ENCODE results near the gene GPR150. TPM values are rescaled to one million over a fixed set of nuclear protein-coding genes. Genes with fewer than 3 reads are reported as not detected.

GPR150 gene
- not detected for polyA plus RNA-seq (2013, experiment 1 of 4)
- polyA plus RNA-seq (2013, experiment 2 of 4) = not detected
- not detected for polyA plus RNA-seq (2013, experiment 3 of 4)
- polyA plus RNA-seq (2013, experiment 4 of 4) = not detected

GRCh38 chr5:95620030-95620869 is at the start of gene GPR150:
TSS of gene GPR150 (plus strand) at chr5:95620087. CDS start at chr5:95620276, 189 bp downstream.
- WGBS, 2 experiments = 1 to 2% methylated on average over 85 of the region's 85 CpGs

GRCh38 chr5:95572016-95572415 is 47.9 kb upstream of the GPR150 start:
- Histone ChIP-seq H3K27ac (ENCODE audit: insufficient read depth, low read depth, low read length, poor library complexity, severe bottlenecking) (no peak overlapping the region), H3K36me3 (ENCODE audit: control insufficient read depth, insufficient read depth, low read length) (peaks cover 4% of the 10 kb centered on the region)
- WGBS, 2 experiments = 86% methylated on average over 2 of the region's 2 CpGs; no CpG with 5 or more reads in 1 of the 2 experiments

More at GRCh38 chr5:95620030-95620869, at the start of gene GPR150:
- Histone ChIP-seq H3K27me3 (ENCODE audit: control insufficient read depth, insufficient read depth, low read length, poor library complexity, severe bottlenecking) (peaks cover 71% of the 10 kb centered on the region), H3K9me3 (ENCODE audit: control insufficient read depth, low read length) (no peaks in the 10 kb centered on the region), H3K4me3 (ENCODE audit: insufficient read depth, low read depth, low read length) (peak within 1 kb of the TSS; percentile 46), H3K36me3 (ENCODE audit: control insufficient read depth, insufficient read depth, low read length) (no peaks in the 10 kb centered on the region), H3K27ac (ENCODE audit: insufficient read depth, low read depth, low read length, poor library complexity, severe bottlenecking) (no peak within 1 kb of the TSS), H3K4me1 (ENCODE audit: control insufficient read depth, insufficient read depth, low read length) (no peaks in the 10 kb centered on the region)

GRCh38 chr5:95581576-95581975 is 38.3 kb upstream of the GPR150 start:
- Histone ChIP-seq H3K36me3 (ENCODE audit: control insufficient read depth, insufficient read depth, low read length) (no peaks in the 10 kb centered on the region), H3K27ac (ENCODE audit: insufficient read depth, low read depth, low read length, poor library complexity, severe bottlenecking) (no peak overlapping the region), H3K4me3 (ENCODE audit: insufficient read depth, low read depth, low read length) (no peak overlapping the region), H3K27me3 (ENCODE audit: control insufficient read depth, insufficient read depth, low read length, poor library complexity, severe bottlenecking) (no peaks in the 10 kb centered on the region), H3K9me3 (ENCODE audit: control insufficient read depth, low read length) (no peaks in the 10 kb centered on the region), H3K4me1 (ENCODE audit: control insufficient read depth, insufficient read depth, low read length) (no peaks in the 10 kb centered on the region)
- 92% methylated on average over 2 of the region's 2 CpGs; no CpG with 5 or more reads in 1 of the 2 experiments for WGBS, 2 experiments

More at GRCh38 chr5:95572016-95572415, 47.9 kb upstream of the GPR150 start:
- Histone ChIP-seq H3K9me3 (ENCODE audit: control insufficient read depth, low read length) (no peaks in the 10 kb centered on the region), H3K27me3 (ENCODE audit: control insufficient read depth, insufficient read depth, low read length, poor library complexity, severe bottlenecking) (no peaks in the 10 kb centered on the region), H3K4me1 (ENCODE audit: control insufficient read depth, insufficient read depth, low read length) (no peaks in the 10 kb centered on the region), H3K4me3 (ENCODE audit: insufficient read depth, low read depth, low read length) (no peak overlapping the region)

- H3K27ac ChIP-seq (ENCODE audit: insufficient read depth, low read depth, low read length, poor library complexity, severe bottlenecking) = no peak overlapping the region
- no peaks in the 10 kb centered on the region for H3K4me1 ChIP-seq (ENCODE audit: control insufficient read depth, insufficient read depth, low read length)
- H3K27me3 ChIP-seq (ENCODE audit: control insufficient read depth, insufficient read depth, low read length, poor library complexity, severe bottlenecking) = no peaks in the 10 kb centered on the region
- H3K9me3 ChIP-seq (ENCODE audit: control insufficient read depth, low read length) = no peaks in the 10 kb centered on the region
- no peak overlapping the region for H3K4me3 ChIP-seq (ENCODE audit: insufficient read depth, low read depth, low read length)
- no peaks in the 10 kb centered on the region for H3K36me3 ChIP-seq (ENCODE audit: control insufficient read depth, insufficient read depth, low read length)
- 96 to 100% methylated on average over 1 of the region's 1 CpG for WGBS, 2 experiments
Observed at GRCh38 chr5:95583992-95584391, 35.9 kb upstream of the GPR150 start.

DNA sequence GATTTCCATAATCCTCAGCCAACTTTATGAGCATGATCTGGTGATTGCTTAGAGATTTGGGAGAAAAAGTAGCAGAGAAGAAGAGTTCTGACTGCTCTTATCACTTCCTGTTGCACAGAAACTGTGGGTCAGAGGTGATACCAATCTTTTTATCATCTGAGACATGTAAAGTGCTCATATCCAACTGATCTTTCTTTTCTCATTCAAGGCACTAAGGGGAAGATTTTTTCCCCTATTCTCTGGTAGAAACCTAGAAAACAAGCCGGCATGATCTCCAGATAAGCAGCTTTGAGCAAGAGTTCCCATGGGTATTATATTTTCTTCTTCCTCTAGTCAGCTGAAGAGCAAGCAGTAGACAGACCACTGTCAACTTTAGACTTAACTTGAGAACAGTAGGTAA is 29.0 kb upstream of the GPR150 start:
- no peaks in the 10 kb centered on the region for H3K9me3 ChIP-seq (ENCODE audit: control insufficient read depth, low read length)
- WGBS, 2 experiments = 100% methylated on average over 1 of the region's 1 CpG

GRCh38 chr5:95591490-95591901 is 28.4 kb upstream of the GPR150 start:
- H3K4me3 ChIP-seq (ENCODE audit: insufficient read depth, low read depth, low read length) = no peak overlapping the region
- H3K27ac ChIP-seq (ENCODE audit: insufficient read depth, low read depth, low read length, poor library complexity, severe bottlenecking) = no peak overlapping the region
- peaks cover 3% of the 10 kb centered on the region for H3K4me1 ChIP-seq (ENCODE audit: control insufficient read depth, insufficient read depth, low read length)
- H3K9me3 ChIP-seq (ENCODE audit: control insufficient read depth, low read length) = no peaks in the 10 kb centered on the region
- H3K36me3 ChIP-seq (ENCODE audit: control insufficient read depth, insufficient read depth, low read length) = no peaks in the 10 kb centered on the region
- WGBS, 2 experiments = 97 to 98% methylated on average over 4 to 5 of the region's 5 CpGs
- no peaks in the 10 kb centered on the region for H3K27me3 ChIP-seq (ENCODE audit: control insufficient read depth, insufficient read depth, low read length, poor library complexity, severe bottlenecking)

More for the DNA sequence above, 29.0 kb upstream of the GPR150 start:
- Histone ChIP-seq H3K4me3 (ENCODE audit: insufficient read depth, low read depth, low read length) (no peak overlapping the region), H3K4me1 (ENCODE audit: control insufficient read depth, insufficient read depth, low read length) (peaks cover 3% of the 10 kb centered on the region), H3K36me3 (ENCODE audit: control insufficient read depth, insufficient read depth, low read length) (no peaks in the 10 kb centered on the region), H3K27ac (ENCODE audit: insufficient read depth, low read depth, low read length, poor library complexity, severe bottlenecking) (no peak overlapping the region), H3K27me3 (ENCODE audit: control insufficient read depth, insufficient read depth, low read length, poor library complexity, severe bottlenecking) (no peaks in the 10 kb centered on the region)

DNA sequence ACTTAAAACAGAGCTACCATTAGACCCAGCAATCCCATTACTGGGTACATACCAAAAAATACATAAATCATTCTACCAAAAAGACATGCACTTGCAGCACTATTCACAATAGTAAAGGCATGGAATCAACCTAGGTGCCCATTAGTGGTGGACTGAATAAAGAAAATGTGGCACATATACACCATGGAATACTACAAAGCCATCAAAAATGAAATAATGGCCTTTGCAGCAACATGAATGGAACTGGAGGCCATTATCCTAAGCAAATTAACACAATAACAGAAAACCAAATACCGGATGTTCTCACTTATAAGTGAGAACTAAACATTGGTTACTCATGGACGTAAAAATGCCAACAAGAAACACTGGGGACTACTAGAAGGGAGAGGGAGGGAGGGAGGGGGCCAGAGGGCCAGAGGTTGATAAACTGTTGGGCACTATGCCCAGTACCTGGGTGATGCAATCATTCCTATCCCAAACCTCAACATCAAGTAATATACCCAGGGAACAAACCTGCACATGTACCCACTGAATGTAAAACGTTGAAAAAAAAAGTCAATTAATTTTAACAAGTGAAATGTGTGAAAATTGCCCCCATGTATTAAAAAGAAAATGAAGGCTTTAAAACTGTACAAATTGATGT is 24.5 kb upstream of the GPR150 start:
- 88 to 97% methylated on average over 2 to 3 of the region's 3 CpGs for WGBS, 2 experiments
- H3K4me1 ChIP-seq (ENCODE audit: control insufficient read depth, insufficient read depth, low read length) = no peaks in the 10 kb centered on the region

GRCh38 chr5:95599252-95599651 is 20.6 kb upstream of the GPR150 start:
- 81 to 89% methylated on average over 1 of the region's 1 CpG for WGBS, 2 experiments
- H3K27ac ChIP-seq (ENCODE audit: insufficient read depth, low read depth, low read length, poor library complexity, severe bottlenecking) = no peak overlapping the region
- no peak overlapping the region for H3K4me3 ChIP-seq (ENCODE audit: insufficient read depth, low read depth, low read length)
- no peaks in the 10 kb centered on the region for H3K9me3 ChIP-seq (ENCODE audit: control insufficient read depth, low read length)
- H3K36me3 ChIP-seq (ENCODE audit: control insufficient read depth, insufficient read depth, low read length) = no peaks in the 10 kb centered on the region
- H3K27me3 ChIP-seq (ENCODE audit: control insufficient read depth, insufficient read depth, low read length, poor library complexity, severe bottlenecking) = no peaks in the 10 kb centered on the region
- H3K4me1 ChIP-seq (ENCODE audit: control insufficient read depth, insufficient read depth, low read length) = no peaks in the 10 kb centered on the region

More for the DNA sequence above, 24.5 kb upstream of the GPR150 start:
- Histone ChIP-seq H3K36me3 (ENCODE audit: control insufficient read depth, insufficient read depth, low read length) (no peaks in the 10 kb centered on the region), H3K27ac (ENCODE audit: insufficient read depth, low read depth, low read length, poor library complexity, severe bottlenecking) (no peak overlapping the region), H3K9me3 (ENCODE audit: control insufficient read depth, low read length) (no peaks in the 10 kb centered on the region), H3K4me3 (ENCODE audit: insufficient read depth, low read depth, low read length) (no peak overlapping the region), H3K27me3 (ENCODE audit: control insufficient read depth, insufficient read depth, low read length, poor library complexity, severe bottlenecking) (no peaks in the 10 kb centered on the region)

DNA sequence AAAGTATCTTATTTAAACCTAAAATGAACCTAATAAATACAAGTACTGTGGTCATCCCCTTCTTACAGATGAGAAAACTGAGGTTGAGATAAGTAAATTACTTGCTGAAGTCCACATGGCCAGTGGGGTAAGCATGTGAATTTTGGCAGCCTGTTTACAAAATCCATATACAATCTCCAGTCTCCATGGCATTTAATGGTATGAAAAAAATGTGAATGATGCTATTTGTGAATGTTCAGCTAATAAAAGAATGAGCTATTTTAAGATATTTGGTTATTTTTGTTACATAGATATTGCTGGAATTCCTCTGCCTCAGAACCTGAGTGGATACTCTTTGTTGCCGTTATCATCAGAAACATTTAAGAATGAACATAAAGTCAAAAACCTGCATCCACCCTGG is 19.3 kb upstream of the GPR150 start:
- Histone ChIP-seq H3K4me3 (ENCODE audit: insufficient read depth, low read depth, low read length) (no peak overlapping the region), H3K27ac (ENCODE audit: insufficient read depth, low read depth, low read length, poor library complexity, severe bottlenecking) (no peak overlapping the region), H3K9me3 (ENCODE audit: control insufficient read depth, low read length) (no peaks in the 10 kb centered on the region), H3K4me1 (ENCODE audit: control insufficient read depth, insufficient read depth, low read length) (no peaks in the 10 kb centered on the region), H3K27me3 (ENCODE audit: control insufficient read depth, insufficient read depth, low read length, poor library complexity, severe bottlenecking) (no peaks in the 10 kb centered on the region), H3K36me3 (ENCODE audit: control insufficient read depth, insufficient read depth, low read length) (no peaks in the 10 kb centered on the region)
- 67 to 94% methylated on average over 1 of the region's 1 CpG for WGBS, 2 experiments

DNA sequence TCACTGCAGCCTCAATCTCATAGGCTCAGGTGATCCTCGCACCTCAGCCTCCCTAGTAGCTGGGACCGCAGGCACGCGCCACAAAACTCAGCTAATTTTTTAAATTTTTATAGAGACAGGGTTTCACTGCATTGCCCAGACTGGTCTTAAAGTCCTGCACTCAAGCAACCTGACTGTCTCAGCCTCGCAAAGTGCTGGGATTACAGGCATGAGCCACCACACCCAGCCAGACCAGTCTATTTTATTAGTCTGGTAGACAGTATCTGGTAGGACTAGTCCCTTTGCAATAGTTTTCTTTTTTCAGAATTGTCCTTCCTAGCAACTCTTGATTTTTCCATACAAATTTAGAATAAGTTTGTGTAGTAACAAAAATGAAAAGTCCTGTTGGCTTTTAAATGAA is 14.1 kb upstream of the GPR150 start:
- H3K4me1 ChIP-seq (ENCODE audit: control insufficient read depth, insufficient read depth, low read length) = no peaks in the 10 kb centered on the region
- no peaks in the 10 kb centered on the region for H3K36me3 ChIP-seq (ENCODE audit: control insufficient read depth, insufficient read depth, low read length)
- no peak overlapping the region for H3K27ac ChIP-seq (ENCODE audit: insufficient read depth, low read depth, low read length, poor library complexity, severe bottlenecking)
- H3K9me3 ChIP-seq (ENCODE audit: control insufficient read depth, low read length) = no peaks in the 10 kb centered on the region
- H3K27me3 ChIP-seq (ENCODE audit: control insufficient read depth, insufficient read depth, low read length, poor library complexity, severe bottlenecking) = no peaks in the 10 kb centered on the region
- no peak overlapping the region for H3K4me3 ChIP-seq (ENCODE audit: insufficient read depth, low read depth, low read length)
- 92 to 97% methylated on average over 5 of the region's 5 CpGs for WGBS, 2 experiments
